ENCODE measurements around the gene DAAM1.

DAAM1 gene

DNA sequence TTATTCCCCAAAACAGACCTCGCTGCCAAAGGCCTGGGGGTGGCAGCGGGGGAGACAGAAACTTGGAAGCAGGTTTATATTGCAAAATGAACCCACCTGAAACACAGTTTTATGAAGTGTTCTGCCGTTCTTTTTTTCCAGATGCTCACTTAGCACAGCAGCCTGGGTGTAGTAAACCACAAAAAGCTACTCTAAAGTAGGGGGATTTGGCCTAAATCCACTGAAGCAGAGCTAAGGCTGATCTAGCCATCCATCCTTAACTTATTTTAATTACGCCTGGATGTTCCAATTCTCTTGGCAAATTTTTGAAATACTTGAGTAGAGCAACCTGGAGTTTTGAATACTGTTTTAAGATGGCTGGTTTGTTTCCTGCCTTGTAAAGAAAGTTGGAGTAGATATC lies 155.5 kb downstream of the DAAM1 start:
- DNase-seq: no peak

DNA sequence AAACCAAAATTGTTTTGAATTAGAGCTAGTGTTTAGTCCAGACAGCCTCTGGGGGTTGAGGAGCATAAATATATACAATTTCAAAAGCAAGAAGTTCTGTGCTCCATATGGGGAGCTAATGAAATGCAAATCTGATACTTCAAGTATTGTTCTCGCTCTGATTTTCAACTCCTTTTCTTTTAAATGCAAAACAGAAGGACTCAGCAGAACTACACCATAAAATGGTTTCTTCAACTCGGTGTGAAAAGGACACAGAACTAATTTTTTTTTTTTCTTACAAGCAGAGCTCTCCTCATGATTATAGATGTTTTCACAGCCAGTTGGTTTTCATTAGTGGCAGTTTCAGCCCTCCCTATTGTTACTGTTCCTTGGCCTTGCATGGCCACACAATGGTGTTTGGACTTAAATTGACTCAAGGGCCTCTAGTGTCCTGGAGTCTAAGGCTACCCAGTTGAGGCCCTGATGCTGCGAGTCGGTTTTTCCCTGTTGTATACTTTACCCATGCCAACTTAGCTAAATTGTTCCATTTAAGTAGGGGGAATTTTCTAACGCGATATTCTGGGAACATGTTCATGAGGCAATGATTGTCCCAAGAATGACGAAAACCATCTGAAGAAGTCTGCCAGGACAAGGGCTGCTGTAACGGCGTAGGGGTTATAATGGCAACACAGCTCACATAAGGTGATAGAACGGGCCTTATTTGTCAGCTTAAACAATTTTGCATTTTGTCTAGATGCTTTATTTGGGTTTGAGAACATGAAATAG lies 156.4 kb downstream of the DAAM1 start:
- DNase-seq: no peak

DNA sequence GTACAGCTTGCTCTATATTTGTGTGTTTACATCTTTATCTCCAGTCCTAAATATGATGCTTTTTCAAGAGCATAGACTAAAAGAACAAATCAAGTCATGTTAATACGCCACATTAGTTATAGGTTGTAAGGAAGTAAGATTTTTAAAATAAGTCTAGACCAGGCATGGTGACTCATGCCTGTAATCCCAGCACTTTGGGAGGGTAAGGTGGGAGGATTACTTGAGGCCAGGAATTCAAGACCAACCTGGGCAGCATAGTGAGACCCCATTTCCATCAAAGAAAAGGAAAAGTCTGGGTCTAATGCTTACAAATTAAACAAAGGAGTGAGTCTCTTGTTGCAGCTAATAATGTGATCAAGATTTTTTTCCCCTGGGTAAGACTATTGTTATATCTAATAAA lies 157.9 kb downstream of the DAAM1 start:
- DNase-seq: no peak

DNA sequence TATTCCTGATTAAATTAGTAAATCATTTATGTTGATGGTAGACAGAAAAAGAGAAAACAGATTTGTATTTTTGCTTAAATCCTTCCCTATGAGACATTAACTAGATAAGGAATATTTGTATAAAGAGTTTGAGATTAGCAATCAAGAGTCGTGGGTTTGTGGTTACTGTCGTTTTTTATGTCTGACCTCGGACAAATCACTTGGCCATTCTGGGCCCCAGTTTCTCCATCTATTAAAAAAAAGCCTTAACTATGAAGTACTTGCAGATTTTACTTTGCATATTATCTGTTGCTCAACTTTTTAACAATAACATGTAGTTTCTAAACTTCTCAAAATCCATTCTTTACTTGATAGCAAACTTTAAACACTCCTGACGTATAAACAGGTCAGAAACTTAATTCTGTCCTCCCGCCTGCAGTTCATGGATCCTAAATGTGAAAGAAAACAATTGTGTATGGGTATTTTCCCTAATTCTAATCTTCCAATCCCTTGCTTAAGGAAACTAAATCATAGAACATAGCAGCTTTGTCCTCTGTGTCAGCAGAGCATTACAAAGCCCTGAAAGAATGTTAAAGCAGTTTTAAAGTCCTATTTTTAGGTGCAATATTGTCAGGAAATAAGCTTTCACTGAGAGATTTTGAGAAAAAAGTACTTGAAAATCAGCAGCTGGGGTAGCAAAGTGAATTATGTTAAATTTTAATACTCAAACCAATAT lies 158.5 kb downstream of the DAAM1 start:
- DNase-seq: no peak

DNA sequence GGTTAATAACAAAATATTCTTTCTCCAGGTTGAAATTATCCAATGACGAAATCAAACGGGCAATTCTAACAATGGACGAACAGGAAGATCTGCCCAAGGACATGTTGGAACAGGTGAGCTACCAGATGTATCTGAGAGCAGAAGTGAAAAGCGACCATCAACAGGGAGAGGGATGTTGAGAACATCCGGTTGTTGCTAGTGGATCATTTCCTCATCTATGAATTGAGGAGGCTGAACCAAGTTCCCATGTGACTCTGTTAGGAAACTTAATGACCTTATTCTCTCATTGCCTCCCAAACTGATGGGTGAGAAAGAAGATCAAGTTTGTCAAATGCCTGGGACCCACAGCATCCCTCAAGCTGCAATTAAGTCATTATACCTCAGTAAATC lies 159.0 kb downstream of the DAAM1 start:
- DNase-seq: no peak

DNA sequence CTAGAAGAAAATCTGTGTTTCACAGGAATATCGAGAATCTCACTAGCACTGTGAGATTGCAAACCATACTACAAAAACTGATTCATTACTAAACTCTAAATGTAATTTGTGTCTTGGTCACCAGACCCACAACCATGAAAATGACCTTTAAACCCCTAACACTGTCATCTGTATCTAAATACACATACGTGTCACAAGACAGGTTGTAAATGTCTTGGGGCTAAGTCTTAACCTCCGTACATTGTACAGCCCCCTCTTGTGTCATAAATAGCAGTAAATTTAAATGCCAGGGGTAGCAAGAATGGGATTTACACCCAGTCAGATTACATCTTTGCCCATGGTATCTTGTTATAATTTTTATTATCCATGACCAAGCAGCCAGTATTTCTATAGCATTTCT lies 159.4 kb downstream of the DAAM1 start:
- no peak for DNase-seq

DNA sequence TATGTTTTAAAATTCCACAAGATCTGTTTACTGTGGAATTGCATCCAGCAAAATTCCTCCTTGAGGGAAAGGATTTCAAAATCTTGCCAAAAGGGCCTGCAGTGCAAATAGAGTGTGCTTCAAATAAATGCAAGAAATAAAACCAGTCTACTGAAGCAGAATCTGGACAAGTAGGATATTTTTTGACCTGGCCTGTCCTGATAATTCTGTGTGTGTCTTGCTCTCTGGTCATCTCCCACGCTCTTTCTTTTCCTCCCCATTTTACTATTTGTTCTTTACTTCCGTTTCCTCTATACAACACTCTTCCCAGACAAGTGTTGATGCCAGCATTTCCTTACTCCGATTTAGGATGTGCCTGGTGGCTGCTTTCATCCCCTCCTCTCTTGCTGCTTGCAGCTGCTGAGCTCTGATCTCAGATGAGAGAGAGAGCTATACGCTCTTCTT lies 160.8 kb downstream of the DAAM1 start:
- no peak for DNase-seq

DNA sequence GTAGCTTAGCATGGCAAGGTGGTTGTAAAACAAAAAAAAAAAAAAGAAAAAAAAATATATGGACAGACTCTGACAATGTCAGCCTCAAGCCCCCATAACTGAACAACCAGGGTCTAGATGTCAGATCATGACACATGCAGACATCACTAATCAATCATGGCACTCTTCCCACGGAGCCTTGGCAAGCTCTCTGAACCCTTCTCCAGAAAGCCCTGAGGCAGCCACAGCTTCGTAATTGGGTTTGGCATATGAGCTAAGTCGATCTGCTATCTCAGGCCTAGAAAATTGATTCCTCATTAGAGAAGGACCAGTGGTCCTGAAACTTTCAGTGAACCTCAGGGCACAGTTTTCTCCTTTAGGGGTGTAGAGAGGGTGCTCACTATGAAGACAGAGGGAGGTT lies 164.5 kb downstream of the DAAM1 start:
- no peak for DNase-seq

DNA sequence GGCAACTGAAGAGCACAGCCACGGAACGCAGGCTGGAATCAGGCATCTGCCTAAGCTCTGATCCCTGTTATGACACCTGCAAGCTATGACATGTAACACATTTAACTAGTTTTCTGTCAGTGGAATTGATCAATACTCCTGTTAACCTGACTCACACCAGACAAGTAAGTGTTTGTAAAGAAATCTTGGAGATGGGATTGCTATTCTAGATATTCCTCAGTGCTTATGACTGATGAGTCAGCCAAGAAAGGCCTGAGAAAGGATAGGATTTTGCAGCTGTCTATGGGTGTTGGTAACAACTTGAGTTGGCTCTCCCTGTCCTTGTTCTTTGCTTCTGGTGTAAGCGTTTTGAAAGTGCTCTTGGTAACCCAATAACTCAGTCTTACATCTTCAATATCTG lies 166.2 kb downstream of the DAAM1 start:
- no peak for DNase-seq

DNA sequence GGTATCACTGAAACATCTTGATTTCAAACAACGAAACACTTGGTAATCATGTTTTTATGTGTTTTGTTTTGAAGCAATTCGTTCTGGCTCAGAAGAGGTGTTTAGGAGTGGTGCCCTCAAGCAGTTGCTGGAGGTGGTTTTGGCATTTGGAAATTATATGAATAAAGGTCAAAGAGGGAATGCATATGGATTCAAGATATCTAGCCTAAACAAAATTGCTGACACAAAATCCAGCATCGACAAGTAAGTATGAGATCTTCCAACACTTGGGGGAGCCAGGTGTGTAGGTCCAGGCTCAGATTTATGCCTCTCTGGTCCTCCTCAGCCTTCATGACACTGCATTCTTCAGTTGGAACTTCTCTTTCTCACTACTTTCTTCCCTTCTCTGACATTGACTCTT lies 166.6 kb downstream of the DAAM1 start:
- no peak for DNase-seq

DNA sequence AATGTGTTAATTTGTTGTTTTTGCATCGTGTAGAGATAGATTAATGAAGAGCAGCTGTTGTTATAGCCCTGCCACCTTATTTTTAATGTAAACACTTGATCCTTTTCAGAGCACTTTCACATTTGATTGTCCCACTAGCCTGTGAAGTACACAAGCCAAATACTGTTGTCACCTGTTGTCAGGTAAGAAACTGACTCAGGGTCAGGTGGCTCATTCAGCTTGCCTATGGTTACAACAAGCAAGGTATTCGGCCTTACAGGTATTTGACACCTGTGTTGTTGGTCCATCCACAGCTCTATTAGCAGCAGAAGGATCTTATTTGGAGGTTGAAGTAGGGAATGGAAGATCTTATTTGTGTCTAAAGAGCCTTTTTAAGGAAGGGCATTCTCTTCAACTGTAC lies 167.8 kb downstream of the DAAM1 start:
- DNase-seq: no peak

DNA sequence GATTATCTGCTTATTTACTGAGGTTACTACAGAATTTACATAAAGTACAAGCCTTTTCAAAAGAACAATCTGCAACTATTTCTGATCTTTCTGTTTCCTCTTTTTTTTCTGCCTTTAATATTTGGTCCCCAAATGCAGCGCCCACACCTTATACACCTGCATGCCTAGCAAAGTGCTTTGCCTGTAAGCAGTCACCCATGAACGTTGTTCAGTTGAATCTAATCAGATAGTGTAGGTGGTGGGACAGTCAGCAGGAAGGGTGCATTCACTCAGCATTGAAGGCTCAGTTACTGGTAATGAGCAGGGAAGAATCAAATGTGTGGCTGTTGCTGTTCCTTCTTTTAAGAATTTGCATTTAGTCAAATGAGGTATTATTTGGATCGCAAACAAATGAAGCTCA lies 168.3 kb downstream of the DAAM1 start:
- DNase-seq: no peak

DNA sequence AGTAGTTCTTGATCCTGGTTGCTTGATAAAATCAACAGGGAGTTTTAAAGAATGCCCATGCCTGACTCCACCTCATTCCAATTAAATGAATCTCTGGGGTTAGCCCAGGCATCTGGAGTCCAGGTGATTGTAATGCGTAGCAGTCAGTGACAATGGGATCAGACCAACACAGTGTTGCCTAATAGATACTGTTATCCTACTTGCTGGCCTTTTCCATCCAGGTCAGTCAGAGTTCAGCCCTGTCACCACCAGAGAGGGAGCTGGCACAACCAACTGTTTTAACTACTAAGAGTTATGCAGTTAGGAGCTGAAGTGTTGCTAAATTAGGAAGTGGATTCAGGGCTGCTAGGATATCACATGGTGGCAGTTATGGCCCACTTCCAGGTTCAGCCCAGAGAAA lies 169.6 kb downstream of the DAAM1 start:
- no peak for DNase-seq

DNA sequence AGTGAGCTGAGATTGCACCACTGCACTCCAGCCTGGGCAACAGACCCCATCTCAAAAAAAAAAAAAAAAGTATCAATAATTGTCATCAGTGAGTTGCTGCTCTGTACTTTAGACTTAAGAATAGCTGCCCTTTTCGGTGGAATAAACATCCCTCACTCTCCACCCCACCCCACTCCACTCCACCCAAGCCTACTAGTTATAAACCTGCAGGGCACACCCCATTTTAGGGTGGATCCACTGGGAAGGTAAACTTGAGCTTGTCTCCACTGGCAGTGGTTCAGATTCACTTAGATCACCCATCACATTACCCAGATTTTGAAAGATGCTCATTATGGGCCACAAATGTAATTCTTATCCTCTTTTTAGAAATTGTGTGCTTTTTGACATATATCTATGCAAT lies 170.3 kb downstream of the DAAM1 start:
- no peak for DNase-seq

DNA sequence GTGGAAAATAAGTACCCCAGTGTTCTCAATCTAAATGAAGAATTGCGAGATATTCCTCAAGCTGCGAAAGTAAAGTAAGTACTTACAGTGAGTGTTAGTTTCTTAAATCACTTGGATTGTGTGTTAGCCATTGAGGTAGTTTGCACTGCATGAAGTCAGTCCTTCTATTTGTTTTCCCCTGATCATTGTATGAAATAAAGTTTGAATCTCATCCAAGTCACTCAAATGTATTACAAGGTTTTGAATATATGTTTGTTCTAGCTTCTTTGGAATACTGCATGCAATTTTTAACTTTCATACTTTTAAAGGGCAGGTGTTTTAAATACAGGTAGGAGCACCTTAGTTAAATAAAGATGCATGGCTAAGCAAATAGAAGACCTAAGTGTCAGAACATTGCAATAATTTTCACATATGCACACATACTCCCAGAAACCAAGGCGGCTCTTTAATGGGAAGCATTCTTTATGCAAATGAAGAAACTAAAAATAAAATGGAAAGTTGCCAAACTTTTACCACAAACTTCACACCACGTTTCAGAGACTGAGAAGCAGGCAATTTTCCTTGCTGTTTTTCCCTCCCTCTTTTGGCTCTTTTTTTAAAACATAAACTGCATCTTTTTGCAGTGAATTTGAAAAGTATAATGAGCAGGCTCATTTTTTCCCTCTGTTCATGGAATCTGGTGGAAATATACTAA lies 171.1 kb downstream of the DAAM1 start:
- no peak for DNase-seq

DNA sequence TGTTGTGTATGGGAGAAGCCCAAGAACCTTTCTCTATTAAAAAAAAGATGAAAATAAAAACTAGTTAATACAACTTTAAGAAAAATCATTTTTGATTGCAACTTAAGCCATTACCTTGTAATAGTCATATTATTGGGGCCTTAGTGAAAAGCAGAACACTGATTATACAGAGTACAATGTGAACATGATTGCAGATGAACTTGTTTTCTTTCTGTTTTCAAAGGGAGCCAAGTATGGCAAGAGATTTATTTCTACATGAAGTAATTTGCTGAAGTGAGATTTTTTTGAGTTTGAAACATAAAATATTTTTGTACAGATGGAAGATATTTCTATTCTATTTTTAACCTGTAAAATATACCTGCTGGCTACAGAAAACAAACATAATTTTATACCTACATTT lies 171.8 kb downstream of the DAAM1 start:
- DNase-seq: no peak

DNA sequence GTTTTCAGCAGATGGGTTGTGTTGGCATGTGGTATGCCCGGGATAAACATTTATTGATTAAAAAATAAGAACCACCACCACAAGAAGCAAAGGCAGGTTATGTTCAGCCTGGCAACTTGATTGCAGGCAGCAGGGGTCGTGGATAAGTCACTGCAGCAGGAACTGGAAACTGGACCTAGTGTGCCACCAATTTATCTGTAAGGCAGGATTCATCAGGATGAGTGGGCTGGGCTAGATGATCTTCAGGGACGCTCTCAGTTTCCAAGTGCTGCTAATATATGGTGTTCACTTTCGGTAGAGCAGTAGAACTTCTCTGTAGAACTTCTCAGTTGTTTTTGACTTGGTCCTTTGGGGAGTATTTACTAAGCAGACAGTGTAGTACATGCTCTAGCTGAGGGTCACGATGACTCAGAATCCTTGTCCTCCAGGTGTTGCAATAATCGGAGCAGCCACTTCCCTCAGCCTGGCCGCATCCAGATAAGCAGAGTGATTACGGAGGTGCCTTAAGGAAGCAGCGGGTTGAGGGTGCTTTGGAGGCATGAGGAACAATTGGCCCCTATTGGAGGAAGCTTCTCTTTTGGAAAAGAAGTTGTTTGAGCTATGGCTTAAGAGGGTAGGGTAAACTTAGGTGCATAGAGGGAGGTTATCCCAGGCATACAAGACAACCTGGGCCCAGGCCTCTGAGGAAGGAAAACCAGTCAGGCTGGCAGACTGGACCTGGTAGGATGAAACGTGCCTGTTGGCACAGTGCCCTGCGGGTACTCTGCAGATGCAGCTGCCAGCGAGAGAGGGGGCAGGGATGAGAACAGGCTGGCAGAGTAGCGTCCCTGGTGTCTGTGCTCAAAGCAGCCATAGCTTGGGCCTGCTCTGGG lies 172.7 kb downstream of the DAAM1 start:
- no peak for DNase-seq

DNA sequence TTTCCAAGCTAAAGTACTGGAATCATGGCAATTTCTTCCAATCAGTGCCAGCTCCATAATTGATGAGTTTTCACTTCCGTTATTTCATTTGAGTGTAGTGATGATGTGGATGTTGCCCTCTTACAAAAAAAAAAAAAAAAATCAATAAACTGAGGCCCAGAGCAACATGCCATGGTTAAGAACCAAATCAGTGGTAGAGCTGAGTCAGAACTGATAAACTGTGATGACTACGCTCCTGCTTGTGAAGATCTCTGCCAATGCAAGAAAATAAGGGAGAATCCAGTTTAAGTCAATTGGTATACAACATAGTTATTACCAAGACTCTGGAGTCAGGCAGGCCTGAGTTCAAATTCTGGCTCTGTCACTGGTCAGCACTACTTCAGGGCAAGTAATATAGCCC lies 174.0 kb downstream of the DAAM1 start:
- no peak for DNase-seq

DNA sequence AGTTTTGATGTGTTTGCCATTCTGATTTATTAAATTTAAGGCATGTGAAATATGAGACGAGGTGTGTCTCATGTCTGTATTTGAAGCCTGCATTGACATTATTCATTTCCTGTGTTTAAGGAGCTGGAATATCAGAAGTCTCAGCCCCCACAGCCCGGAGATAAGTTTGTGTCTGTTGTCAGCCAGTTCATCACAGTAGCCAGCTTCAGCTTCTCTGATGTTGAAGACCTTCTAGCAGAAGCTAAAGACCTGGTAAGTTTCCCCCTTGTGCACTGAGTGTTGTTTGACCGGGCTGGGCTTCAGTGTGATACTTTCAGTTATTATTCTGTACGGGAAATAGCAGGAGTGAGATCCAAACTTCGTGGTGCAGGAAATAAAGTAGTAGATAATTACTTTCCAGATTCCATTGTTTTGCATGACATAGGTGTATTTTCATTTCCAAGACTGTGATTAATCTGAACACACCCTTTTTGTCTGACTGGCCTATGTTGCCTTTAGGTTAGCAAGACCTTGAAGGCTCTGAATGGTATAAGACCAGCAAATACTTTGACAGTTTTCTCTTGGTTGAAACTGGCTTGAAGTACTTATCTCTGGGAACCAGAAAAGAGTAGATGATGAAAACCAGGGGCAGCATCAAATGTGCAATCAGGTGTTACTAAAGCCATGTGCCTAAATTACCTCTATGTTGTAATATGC lies 175.2 kb downstream of the DAAM1 start:
- no peak for DNase-seq

DNA sequence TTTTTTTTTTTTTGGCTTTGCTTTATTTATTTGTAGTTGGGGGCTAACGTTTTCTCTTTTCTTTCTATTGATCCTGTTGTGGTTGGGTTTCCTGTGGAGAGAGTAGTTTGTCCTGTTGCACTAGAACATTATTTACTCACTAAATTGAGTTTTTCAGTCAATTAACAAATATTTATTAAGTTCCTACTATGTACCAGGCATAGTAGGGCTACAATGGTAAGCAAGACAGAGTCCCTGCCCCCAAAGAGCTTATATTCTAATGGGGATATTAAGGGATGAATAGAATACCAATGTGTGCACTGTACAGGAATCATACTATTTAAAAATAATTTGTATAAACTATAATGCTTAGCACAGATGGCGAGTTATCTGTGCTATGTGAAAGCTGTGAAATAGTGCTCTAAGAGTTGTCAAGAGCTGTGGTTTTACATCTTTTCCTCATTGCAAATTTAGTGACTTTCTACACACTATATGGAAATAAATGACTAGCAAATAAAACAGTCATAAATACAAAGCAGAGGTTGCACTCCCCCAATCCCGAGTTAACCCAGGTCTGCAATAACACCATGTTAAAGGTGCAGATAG lies 181.8 kb downstream of the DAAM1 start:
- DNase-seq: no peak

DNA sequence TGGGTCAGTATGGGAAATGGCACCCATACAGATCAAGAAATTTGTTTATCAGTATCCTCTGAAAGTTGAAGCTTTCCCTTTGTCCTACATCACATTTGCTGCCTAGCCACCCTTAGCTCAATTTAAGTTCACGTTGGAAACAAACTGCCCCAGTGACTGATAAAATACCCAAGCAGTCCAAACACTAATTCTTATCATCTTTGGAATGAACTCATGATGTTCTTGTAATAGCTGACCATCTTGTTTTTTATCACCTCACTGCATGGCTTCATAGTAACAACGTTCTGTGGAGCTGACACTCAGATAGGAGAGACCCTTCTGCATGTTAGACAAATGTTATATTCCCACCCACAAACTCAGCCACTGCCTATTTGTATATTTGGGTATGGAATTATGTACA lies 183.3 kb downstream of the DAAM1 start:
- no peak for DNase-seq

DNA sequence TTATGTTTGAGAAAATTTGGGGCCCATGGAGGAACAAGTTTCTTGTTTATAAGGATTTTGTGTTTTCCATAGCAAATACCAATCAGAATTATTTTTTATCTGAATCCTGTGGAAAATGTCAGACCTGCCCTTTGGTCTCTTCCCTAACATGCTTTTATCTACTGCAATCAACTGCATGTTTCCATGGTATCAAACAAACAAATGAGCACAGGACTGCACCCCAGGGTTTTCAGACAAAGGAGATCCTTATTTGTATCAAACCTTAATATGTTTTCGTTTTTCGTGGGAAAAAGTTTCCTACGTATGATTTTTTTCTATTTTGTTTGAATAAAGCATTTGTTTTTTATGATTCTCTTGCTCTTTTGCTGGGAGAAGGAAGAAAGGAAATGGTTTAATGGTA lies 185.6 kb downstream of the DAAM1 start:
- DNase-seq: no peak

All from stimulated activated CD8-positive, alpha-beta memory T cell treated with anti-CD3 and anti-CD28 coated beads, Interleukin-4, amount 100 ng/mL, for 48 hours (primary cell).